Medulla oblongata (tissue), 1 donor: ENCODE results near the gene NDUFS7.

ENCODE experiments used
- DNase-seq: peaks from one replicate; pipeline ENCODE4 v3.0.0-alpha.2; 2015; ENCODE audit errors: extremely low spot score

Gene NDUFS7

GRCh38 chr19:1400281-1401137 is 16.8 kb downstream of the NDUFS7 start:
- no peak for DNase-seq

- DNase-seq: peak; percentile 63
Observed at GRCh38 chr19:1401138-1401888, 17.6 kb downstream of the NDUFS7 start, which contains the start of gene GAMT. TSS of gene GAMT (minus strand) at chr19:1401542. CDS start at chr19:1401476, 66 bp downstream.

GRCh38 chr19:1401889-1402217 is 18.1 kb downstream of the NDUFS7 start:
- DNase-seq: no peak

- DNase-seq: no peak
Observed at GRCh38 chr19:1402411-1403070, 18.8 kb downstream of the NDUFS7 start.

- peak; percentile 98 for DNase-seq
Observed at GRCh38 chr19:1406774-1407527, 23.2 kb downstream of the NDUFS7 start.

- DNase-seq: no peak
Observed at GRCh38 chr19:1407528-1408299, 24.0 kb downstream of the NDUFS7 start, which contains the start of gene DAZAP1. TSS of gene DAZAP1 (plus strand) at chr19:1407586. CDS start at chr19:1407774, 188 bp downstream.

GRCh38 chr19:1408300-1409203 is 24.8 kb downstream of the NDUFS7 start:
- DNase-seq: no peak

GRCh38 chr19:1409204-1410005 is 25.7 kb downstream of the NDUFS7 start:
- DNase-seq: no peak

- DNase-seq: no peak
Observed at GRCh38 chr19:1410136-1410786, 26.6 kb downstream of the NDUFS7 start.

GRCh38 chr19:1410789-1411188 is 27.1 kb downstream of the NDUFS7 start:
- DNase-seq: no peak

GRCh38 chr19:1411255-1412191 is 27.8 kb downstream of the NDUFS7 start:
- peak; percentile 98 for DNase-seq

GRCh38 chr19:1412323-1412923 is 28.7 kb downstream of the NDUFS7 start:
- no peak for DNase-seq

GRCh38 chr19:1412995-1413800 is 29.5 kb downstream of the NDUFS7 start:
- no peak for DNase-seq

GRCh38 chr19:1416014-1416841 is 32.5 kb downstream of the NDUFS7 start:
- no peak for DNase-seq

- peak; percentile 49 for DNase-seq
Observed at GRCh38 chr19:1417145-1417544, 33.4 kb downstream of the NDUFS7 start.
